Fibroblast of skin of left biceps (primary cell): ENCODE results near the gene FOSL2.

ENCODE experiments used
- DNase-seq, 2 experiments: peaks; one replicate each; pipeline ENCODE4 v3.0.0-alpha.2; 2013; ENCODE audit warnings: low read depth in 2 of 2

FOSL2 gene

DNA sequence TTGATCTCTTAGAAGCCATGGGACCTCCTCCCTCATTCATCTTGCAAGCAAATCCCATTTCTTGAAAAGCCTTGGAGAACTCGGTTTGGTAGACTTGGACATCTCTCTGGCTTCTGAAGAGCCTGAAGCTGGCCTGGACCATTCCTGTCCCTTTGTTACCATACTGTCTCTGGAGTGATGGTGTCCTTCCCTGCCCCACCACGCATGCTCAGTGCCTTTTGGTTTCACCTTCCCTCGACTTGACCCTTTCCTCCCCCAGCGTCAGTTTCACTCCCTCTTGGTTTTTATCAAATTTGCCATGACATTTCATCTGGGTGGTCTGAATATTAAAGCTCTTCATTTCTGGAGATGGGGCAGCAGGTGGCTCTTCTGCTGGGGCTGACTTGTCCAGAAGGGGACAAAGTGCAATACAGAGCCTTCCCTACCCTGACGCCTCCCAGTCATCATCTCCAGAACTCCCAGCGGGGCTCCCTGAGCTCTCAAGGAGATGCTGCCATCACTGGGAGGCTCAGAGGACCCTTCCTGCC lies 20.0 kb downstream of the FOSL2 start:
- no peak for DNase-seq

DNA sequence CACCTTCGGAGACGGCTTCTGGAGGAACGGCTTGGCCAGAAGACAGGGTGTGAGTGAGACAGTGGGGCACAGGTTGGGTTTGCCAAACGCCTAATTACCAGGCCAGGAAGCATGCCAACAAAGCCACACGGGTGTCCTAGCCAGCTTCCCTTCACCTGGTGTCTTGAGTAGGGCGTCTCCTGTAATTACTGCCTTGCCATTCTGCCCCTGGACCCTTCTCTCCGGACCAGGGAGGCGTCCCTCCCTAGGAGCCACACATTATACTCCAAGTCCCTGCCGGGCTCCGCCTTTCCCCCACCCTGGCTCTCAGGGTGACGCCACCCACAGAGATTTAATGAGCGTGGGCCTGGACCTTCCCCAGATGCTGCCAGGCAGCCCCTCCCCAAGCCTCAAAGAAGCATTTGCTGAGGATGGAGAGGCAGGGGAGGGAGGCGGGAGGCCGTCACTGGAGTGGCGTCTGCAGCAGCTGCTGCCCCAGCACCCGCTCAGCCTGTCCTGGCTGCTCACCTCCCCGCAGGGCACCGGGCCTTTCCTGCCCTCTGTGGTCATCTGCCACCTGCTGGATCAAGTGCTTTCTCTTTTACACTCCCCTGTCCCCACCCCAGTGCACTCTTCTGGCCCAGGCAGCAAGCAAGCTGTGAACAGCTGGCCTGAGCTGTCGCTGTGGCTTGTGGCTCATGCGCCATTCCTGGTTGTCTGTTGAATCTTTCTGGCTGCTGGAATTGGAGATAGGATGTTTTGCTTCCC lies 20.7 kb downstream of the FOSL2 start:
- DNase-seq: no peak

DNA sequence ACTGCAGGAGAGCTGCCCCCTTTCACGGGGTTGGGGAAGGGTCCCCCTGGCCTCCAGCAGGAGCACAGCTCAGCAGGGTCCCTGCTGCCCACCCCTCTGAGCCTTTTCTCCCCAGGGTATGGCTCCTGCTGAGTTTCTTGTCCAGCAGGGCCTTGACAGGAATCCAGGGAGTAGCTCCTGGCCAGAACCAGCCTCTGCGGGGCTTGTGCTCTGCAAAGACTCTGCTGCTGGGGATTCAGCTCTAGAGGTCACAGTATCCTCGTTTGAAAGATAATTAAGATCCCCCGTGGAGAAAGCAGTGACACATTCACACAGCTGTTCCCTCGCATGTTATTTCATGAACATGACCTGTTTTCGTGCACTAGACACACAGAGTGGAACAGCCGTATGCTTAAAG lies 21.2 kb downstream of the FOSL2 start:
- no peak for DNase-seq

DNA sequence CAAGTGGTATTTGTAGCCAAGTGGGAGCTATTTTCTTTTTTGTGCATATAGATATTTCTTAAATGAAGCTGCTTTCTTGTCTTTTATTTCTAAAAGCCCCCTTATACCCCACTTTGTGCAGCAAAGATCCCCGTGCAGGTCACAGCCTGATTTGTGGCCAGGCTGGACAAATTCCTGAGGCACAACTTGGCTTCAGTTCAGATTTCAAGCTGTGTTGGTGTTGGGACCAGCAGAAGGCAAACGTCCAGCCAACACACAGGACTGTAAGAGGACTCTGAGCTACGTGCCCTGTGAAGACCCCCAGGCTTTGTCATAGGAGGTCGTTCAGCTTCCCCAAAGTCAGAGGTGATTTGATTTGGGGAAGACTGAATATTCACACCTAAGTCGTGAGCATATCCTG lies 21.9 kb downstream of the FOSL2 start:
- no peak for DNase-seq

DNA sequence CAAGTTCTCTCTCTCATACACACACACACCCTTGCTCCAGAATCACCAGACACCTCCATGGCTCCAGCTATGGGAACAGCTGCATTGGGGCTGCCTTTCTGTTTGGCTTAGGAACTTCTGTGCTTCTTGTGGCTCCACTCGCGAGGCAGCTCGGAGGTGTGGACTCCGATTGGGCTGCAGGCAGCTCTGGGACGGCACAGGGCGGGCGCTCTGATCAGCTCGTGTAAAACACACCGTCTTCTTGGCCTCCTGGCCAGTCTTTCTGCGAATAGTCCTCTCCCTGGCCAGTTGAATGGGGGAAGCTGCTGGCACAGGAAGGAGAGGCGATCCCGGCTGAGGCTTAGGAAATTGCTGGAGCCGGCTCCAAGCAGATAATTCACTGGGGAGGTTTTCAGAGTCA lies 22.4 kb downstream of the FOSL2 start:
- DNase-seq: no peak

DNA sequence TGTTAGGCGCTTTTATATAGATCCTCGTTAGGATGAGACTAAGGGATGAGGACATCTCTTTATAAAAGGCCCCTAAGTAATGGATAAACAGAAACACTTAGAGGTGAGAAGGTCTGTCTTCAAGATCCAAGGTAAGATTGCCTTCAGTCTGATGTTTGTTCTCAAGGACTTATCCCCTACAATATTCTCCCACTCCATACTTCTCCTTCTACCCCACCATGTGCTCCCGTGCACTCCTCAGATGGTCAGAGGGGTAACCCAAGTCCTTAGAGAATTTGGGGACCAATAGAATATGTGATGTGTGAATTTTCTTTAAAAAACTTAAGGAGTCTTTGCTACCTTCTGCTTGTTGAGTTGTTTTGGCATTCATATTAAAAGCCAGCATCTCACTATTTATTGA lies 23.1 kb downstream of the FOSL2 start:
- no peak for DNase-seq

DNA sequence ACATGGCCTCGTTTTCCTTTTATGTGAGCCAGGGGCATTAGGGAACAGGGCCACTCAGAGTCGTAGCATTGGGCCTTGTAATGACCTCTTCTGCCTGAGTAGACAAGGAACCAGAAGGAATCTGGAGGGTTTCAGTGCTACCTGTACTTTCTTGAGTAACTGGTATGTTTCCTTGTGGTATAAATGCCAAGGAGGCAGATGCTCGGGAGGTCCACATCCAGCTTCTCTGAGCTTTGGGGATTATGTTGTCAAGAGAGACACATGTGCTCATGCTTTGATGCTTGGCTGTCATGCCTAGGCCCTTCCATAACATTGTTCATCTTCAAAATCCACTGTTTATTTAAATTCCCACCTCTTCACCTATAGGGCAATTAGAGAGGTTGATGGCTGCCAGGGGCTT lies 26.3 kb downstream of the FOSL2 start:
- DNase-seq: no peak

DNA sequence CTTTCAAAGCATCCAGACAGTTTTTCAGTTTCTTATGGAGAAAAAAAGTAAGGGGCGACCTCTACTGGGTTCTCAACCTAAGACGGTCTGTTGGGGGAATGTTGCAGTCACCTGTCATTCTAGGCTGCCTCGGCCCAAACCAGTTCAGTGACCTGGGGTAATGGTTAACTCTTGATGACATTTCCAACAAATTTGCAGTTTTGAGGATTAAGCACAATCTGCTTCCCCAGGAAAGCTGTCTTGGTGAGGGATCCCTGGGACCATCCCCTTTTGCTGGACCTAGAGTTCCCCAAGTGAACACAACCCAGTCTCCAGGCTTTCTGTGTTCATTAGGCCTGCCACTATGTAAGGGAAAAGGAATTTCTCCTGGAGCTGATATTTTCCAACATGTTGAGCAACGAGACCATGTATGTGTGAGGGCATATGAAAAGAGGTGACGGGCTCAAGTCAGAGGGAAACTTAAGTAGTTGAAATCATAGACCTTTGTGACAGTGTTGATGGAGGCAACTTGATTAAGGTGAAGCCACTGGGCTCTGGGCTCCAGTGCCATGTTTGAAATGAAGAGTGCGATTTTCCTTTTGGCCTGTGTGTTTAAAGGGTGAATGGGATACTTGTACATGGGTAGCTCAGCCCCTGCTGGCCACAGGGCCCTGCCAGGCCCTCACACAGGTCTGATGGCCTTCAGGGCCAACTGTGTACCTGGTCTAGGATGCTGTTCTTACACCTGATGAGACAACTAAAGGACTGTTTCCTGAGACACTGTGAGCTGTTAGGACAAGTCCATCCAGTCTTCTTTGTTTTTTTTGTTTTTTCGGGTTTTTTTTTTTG lies 27.0 kb downstream of the FOSL2 start:
- DNase-seq: no peak

DNA sequence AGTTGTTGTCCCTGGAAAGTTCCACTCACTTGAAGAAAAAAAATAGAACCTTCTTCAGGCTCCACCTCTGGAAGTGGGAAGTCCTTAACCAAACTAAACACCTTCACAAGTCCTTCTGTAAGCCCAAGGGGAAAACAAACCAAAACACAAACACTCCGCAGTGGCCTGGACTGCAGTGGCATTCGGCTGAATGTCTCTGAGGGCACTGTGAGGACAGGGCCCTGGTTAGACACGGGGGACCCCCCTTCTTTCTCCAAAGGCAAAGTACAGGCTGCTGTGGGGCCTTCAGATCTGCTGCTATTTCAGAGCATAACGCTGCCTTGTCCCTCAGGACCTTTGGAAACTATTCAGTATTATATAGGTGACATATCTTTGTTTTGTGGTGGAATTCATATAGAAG lies 28.1 kb downstream of the FOSL2 start:
- no peak for DNase-seq

DNA sequence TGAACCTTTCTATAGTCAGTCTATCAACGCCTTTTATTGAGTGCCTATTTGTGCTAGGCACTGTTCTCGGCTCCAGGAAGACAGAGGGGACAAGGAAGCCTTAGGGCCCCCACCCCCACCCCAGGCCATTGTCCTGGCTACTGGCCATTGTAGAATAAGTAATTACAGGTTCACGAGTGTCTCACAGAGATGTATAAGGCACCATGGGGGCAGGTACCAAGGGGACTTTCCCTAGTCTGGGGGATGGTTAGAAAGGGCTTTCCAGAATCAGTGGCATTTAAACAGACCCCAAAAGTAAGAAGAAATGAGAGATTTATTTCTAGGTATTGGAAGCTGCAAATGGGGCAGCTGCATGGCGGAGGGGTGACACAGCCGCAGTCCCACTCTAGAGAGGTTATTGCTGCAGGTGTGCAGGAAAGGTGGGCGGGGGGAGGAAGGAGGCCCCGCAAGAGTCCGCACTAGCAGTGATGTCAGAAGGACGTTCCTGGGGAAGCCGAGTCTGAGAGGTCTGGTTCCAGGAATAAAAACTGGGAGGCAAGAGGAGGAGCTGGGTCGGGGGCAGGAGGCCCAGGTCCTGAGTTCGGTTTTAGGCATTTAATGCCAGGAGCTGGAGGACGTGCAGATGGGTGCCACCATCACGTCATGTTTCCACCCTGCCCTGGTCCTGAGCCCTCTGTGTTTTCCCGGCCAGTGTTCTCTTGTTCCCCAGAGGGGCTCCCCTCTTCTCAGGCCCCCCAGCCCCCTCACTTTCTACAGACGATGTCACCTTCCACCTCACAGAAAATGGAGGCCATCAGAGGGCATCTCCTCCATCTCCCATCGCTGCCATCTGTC lies 30.5 kb downstream of the FOSL2 start:
- no peak for DNase-seq

DNA sequence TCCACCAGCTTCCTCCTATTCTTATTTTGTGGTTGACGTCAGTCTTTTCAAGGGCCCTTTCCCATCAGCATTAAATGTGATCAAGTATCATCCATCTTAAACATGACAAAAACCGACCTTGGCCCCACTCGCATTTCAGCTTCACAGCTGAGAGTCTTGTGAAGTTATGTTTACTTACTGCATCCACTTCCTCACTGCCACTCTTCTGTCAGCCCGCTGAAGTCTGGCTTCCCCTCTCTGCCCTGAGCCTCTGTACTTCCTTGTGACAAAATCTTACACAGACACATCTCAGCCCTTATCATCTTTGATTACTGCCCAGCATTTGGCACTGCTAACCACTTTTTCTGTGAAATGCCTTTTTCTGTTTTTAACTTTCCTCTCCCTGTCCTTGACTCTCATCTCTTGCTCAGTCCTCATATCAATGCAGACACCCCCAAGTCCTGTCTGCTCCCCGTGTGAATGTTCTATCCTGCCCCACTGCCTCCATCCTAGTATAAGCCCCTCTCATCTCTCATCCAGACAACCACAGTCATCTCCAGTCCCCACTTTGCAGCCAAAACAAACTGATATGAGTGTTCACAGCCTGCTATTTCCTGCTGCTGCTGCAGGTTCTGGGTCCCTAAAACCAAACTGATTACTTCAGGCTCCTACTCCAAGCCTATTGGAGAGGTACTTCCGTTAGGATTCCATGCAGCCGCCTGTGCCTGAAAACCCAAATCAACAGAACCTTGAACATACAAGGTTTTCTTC lies 31.4 kb downstream of the FOSL2 start:
- DNase-seq: no peak

DNA sequence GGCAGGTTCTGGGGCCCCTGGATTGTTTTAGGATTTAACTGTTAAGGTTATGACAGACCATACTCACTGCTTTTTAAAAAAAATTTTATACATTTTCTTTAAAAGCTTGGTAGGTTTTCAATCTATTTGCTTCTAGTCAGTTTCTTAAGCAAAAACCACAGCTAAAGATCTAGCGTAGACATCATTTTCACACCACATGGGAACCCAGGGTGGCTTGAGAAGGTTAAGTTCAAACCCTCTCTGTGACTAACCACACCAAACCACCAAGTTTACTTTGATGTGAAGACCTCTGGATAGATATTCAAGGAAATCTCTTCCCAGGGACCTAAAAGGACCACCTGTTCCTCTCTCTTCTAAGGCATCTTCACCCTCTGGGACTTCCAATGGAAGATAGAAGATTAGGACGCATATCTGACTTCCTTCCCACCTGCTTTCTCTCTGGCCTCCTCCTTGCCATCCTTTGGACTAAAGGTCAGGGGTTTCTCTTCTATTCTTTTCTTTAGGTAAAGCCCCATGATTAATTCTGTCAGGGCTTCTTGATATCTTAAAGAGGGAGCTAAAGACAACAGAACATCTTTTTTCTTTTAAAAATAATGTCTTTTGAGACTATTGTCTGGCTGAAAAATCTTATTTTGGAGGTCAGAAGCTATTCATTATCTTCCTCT lies 32.3 kb downstream of the FOSL2 start:
- no peak for DNase-seq

DNA sequence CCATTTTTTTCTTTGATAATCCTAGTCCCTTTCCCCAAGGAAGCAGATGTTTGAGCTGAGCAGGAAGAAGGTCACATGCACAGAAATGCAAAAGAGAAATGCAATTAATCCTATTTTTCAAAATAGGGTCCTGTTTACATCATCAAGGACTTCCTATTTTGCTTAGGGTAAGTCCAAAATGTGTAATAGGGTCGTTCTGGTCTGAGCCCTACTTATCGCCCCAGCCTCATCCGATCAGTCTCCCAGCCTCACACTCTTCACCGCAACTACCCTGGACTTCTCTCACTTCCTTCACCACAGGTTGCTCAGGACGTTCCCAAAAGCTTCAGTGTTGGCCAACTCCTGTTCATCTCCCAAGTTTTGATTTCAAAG lies 32.8 kb downstream of the FOSL2 start:
- no peak for DNase-seq

DNA sequence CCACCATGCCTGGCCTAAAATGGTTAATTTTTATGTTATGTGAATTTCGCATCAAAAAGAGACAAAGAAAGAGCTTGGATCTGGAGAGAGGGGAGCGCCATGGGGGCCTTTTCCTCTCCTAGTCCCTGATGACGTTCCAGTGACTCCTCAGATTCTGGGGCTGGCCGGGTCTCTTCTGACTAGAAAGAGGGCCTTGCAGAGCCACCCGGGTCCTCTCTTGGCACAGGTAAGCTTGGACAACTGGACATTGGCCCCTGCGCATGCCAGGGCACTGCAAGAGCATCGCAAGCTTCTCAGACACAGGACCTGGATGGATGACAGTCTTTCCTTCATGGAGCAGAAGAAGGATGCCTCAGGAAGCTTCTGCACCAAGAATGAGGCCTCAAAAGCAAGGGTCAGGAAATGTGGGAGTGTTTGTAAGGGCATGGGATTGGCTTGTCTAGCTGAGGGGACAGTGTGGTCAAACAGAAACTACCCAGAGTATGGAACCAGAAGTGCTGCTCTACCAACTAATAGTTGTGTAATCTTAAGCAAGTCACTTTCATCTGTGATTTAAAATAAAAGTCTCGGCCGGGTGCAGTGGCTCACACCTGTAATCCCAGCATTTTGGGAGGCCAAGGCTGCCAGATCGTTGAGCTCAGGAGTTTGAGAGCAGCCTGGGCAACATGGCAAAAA lies 35.2 kb downstream of the FOSL2 start:
- no peak for DNase-seq

DNA sequence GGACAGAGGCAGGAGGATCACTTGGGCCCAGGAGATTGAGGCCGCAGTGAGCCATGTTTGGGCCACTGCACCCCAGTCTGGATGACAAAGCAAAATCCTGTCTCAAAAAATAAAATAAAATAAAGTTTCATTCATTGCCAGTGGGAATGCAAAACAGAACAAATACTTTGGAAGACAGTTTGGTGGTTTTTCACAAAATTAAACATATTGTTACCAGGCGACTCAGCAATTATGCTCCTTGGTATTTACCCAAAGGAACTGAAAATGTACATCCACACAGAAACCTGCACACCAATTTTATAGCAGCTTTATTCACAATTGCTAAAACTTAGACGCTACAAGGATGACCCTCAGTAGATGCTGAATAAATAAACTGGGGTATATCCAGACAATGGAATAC lies 35.8 kb downstream of the FOSL2 start:
- no peak for DNase-seq

DNA sequence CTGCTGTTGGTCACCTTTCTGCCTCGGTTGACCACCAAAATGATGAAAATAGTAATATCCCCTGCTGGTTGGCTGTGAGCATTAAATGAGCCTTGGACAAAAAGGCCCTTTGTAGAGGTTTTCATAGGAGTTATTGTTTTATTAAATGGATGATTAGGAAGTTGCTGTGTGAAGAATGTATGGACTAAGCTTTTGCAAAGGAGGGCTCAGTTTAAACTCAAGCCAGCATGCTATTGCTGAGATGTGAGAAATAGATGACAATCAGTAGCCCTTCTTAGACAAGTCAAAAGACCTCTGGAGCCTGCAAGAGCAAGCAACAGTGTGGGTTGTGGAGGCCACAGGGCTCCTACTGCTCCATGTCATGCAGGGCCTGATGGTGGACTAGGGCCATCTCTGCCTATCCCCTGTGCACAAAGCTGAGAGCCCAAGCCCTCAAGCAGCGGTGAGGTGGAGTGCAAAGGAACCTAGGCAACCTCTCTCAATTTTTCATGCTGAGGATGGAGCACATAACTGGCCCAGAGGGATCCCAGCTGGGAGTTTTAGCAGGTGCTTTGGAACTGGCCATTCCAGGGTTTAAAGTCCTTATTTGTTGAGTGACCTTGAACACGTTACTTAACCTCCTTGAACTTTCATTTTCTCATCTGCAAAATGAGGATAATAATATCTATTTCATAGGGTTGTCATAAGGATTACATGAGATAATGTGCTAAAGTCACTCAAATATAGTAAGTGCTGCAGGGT lies 37.1 kb downstream of the FOSL2 start:
- DNase-seq: no peak

DNA sequence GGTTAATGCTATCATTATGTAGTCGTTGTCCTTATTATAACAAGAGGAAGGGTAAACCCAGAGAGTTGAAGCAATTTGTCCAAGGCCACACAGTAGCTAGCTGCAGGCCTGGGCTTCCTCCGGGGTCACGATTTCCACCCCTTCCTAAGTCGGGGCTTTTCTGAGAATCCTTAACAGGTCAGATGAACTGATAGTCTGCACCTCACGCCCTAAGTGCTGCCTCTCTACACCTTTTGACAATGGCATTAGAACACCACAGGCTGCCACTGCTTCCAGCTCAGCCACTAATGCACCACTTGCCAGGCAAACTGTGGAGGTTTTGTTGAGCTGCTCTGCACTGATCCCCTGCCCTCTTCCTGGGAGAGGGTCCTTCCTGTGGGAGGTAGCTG lies 37.7 kb downstream of the FOSL2 start:
- DNase-seq: no peak

DNA sequence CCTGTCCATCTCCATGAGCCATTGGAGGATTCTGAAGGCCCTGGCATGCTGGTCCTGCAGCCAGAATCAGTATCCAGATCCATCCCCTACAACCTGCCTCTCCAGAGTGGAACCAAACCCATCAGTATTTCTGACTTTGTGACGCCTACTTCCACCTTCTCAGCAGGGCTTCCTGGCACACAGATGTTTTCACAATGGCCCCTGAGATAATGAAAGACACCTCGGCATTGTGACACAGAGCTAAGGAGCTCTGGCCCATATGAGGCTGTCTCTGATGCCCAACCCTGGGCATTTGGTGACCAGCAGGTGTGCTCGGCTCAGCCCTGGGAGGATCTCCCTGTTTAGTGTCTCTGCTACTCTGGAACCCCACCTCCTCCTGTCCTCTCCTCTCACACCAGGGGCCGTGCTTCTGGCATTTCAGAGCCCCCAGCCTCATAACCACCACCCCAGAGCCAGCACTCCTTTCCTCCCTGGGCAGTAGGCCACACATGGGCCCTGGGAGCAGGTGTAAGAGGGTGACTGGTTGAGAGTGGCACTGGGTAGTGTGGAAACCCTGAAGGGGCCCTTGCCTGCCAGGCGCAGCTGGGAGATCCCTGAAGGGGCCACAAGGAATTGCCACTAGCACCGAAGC lies 38.2 kb downstream of the FOSL2 start:
- no peak for DNase-seq

DNA sequence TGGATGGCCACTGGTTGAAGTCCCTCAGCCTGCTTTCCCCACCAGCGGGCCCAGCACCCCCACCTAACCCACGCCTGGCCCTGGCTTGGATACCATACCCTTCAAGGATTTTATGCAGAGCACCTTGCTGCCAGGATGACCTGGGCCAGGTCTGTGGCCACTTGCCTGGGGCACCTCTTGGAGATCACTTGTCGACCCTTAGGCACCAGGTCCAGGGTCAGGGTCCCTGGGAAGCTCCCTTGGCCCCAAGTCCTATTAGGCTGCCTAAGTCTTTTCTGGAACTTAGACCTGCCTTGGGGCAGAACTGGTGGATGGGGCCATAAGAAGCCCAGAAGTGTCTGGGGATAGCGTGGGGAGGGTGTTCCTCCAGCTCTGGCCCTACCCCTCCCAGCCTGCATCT lies 39.1 kb downstream of the FOSL2 start:
- no peak for DNase-seq
